Measurements from ENCODE around the gene HAGHL. TPM values are rescaled to one million over a fixed set of nuclear protein-coding genes. Genes with fewer than 3 reads are reported as not detected.

The HAGHL gene
- total RNA-seq, 1 donor from 2014 or later = 31.7 TPM

DNA sequence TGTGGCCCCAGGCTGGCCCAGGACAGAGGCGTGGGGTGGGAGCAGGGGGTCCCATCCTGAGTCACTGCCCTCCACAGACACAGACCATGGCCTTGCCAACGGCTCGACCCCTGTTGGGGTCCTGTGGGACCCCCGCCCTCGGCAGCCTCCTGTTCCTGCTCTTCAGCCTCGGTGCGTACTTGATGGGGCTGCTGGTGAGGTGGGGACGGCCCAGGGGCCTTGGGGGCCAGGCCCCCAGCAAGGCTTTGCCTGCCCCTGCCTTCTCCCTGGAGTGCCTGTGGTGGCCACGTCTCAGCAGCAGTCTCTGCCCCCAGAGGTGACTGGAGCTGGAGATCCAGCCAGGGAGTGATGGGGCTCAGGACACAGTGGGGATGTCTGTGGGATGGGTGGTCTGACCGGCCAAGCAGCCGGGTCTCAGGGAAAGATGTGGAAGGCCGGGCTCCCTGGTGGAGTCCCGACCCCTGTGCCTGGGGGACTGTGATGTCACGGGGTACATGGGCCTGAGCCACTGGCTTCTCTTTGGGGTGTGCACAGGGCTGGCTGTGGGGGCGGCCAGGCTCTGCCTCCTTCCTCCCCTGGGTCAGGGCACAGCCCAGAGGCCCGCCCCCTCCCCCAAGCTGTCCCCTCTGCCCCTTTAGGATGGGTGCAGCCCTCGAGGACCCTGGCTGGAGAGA is 35.8 kb downstream of the HAGHL start:
- no peak for DNase-seq
- H3K4me3 Mint-ChIP-seq (ENCODE audit: unreplicated experiment) = no peak overlapping the region
- H3K27ac Mint-ChIP-seq (ENCODE audit: unreplicated experiment) = no peak overlapping the region
- TF ChIP-seq, protein P1, sequence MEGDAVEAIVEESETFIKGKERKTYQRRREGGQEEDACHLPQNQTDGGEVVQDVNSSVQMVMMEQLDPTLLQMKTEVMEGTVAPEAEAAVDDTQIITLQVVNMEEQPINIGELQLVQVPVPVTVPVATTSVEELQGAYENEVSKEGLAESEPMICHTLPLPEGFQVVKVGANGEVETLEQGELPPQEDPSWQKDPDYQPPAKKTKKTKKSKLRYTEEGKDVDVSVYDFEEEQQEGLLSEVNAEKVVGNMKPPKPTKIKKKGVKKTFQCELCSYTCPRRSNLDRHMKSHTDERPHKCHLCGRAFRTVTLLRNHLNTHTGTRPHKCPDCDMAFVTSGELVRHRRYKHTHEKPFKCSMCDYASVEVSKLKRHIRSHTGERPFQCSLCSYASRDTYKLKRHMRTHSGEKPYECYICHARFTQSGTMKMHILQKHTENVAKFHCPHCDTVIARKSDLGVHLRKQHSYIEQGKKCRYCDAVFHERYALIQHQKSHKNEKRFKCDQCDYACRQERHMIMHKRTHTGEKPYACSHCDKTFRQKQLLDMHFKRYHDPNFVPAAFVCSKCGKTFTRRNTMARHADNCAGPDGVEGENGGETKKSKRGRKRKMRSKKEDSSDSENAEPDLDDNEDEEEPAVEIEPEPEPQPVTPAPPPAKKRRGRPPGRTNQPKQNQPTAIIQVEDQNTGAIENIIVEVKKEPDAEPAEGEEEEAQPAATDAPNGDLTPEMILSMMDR (IDR thresholded peaks at IDR 0.05; ENCODE audit: partially characterized antibody, unreplicated experiment) = no peak
- no peaks in the 10 kb centered on the region for H3K36me3 Mint-ChIP-seq (ENCODE audit: unreplicated experiment)
- peaks cover 5% of the 10 kb centered on the region for H3K27me3 Mint-ChIP-seq (ENCODE audit: unreplicated experiment)
- H3K4me1 Mint-ChIP-seq (ENCODE audit: low read depth, unreplicated experiment) = no peaks in the 10 kb centered on the region
- no peaks in the 10 kb centered on the region for H3K9me3 Mint-ChIP-seq (ENCODE audit: unreplicated experiment)

DNA sequence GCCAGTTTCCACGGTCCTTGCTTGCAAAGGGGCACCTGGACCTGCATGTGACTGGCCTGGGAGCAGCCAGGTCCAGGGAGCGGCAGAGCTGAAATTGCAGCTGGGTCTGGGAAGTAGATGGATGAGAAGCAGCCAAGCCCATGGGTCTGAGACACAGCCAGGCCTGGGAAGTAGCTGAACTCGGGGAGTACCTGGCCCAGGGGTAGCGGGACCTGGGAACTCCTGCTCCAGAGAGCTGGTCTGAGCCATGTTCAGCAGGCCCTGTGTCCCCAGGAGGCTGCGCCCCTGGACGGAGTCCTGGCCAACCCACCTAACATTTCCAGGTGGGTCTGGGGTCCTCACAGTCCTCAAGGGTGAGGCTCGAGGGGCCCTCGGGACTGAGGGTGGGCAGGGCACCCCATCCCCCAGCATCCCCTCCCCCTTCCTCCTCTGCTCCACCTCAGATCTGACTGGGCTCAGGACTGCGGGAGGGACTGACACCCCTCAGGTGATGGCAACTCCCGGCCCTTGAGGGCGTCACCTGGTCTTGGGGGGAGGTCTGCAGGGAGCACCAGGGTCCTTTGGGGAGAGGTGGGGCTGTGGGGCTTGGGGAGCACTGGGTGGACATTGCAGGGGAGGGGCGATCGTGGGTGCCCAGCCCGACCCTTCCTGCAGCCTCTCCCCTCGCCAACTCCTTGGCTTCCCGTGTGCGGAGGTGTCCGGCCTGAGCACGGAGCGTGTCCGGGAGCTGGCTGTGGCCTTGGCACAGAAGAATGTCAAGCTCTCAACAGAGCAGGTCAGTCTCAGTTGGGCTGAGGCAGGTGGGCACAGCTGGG is 36.7 kb downstream of the HAGHL start:
- H3K36me3 Mint-ChIP-seq (ENCODE audit: unreplicated experiment) = no peaks in the 10 kb centered on the region
- TF ChIP-seq, protein P1 (IDR thresholded peaks at IDR 0.05; ENCODE audit: partially characterized antibody, unreplicated experiment) = no peak
- H3K27ac Mint-ChIP-seq (ENCODE audit: unreplicated experiment) = no peak overlapping the region
- no peak for DNase-seq
- no peaks in the 10 kb centered on the region for H3K9me3 Mint-ChIP-seq (ENCODE audit: unreplicated experiment)
- H3K27me3 Mint-ChIP-seq (ENCODE audit: unreplicated experiment) = peaks cover 5% of the 10 kb centered on the region
- H3K4me1 Mint-ChIP-seq (ENCODE audit: low read depth, unreplicated experiment) = no peaks in the 10 kb centered on the region
- no peak overlapping the region for H3K4me3 Mint-ChIP-seq (ENCODE audit: unreplicated experiment)

DNA sequence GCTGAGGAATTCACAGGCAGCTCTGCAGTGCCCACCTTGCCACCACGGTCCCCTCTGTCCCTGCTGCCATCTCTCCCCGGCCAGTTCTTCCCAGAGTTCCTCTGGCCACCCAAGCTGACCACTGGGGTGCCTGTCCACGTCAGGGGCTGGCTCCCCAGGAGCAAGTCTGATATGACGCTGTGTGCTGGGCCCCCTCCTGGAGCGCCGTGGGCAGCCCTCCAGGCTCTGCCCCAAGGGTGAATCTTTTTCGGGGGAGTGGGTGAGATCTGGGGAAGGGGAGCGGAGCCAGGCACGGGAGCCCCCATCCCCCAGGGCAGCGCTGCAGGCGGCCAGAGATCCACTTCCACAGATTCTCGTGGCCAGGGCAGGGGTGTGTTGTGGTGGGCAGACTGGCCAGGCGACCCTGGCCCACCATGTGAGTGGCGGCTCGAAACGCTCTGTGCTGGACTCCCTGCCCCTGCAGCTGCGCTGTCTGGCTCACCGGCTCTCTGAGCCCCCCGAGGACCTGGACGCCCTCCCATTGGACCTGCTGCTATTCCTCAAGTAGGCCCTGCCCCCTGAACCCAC is 37.4 kb downstream of the HAGHL start:
- no peaks in the 10 kb centered on the region for H3K9me3 Mint-ChIP-seq (ENCODE audit: unreplicated experiment)
- H3K4me1 Mint-ChIP-seq (ENCODE audit: low read depth, unreplicated experiment) = no peaks in the 10 kb centered on the region
- TF ChIP-seq, protein P1 (IDR thresholded peaks at IDR 0.05; ENCODE audit: partially characterized antibody, unreplicated experiment) = no peak
- no peaks in the 10 kb centered on the region for H3K36me3 Mint-ChIP-seq (ENCODE audit: unreplicated experiment)
- H3K27ac Mint-ChIP-seq (ENCODE audit: unreplicated experiment) = no peak overlapping the region
- H3K4me3 Mint-ChIP-seq (ENCODE audit: unreplicated experiment) = no peak overlapping the region
- H3K27me3 Mint-ChIP-seq (ENCODE audit: unreplicated experiment) = peaks cover 5% of the 10 kb centered on the region
- no peak for DNase-seq

DNA sequence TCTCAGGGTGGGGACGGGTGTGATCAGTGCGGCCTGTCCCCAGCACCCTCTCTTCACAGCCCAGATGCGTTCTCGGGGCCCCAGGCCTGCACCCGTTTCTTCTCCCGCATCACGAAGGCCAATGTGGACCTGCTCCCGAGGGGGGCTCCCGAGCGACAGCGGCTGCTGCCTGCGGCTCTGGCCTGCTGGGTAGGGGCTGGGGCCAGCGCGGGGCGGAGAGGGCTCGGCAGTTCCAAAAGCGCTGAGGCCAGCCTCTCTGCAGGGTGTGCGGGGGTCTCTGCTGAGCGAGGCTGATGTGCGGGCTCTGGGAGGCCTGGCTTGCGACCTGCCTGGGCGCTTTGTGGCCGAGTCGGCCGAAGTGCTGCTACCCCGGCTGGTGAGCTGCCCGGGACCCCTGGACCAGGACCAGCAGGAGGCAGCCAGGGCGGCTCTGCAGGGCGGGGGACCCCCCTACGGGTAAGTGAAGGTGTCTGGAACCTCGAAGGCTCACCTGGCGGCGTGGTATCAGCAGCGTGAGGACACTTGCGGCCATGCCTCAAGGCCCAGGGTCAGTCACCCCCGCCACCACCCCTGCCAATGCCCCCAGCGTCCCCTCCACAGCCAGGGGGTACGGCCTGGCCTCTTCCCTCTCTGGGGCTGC is 38.1 kb downstream of the HAGHL start:
- no peaks in the 10 kb centered on the region for H3K9me3 Mint-ChIP-seq (ENCODE audit: unreplicated experiment)
- H3K27ac Mint-ChIP-seq (ENCODE audit: unreplicated experiment) = no peak overlapping the region
- DNase-seq = no peak
- H3K36me3 Mint-ChIP-seq (ENCODE audit: unreplicated experiment) = no peaks in the 10 kb centered on the region
- H3K4me1 Mint-ChIP-seq (ENCODE audit: low read depth, unreplicated experiment) = no peaks in the 10 kb centered on the region
- no peak overlapping the region for H3K4me3 Mint-ChIP-seq (ENCODE audit: unreplicated experiment)
- TF ChIP-seq, protein P1 (IDR thresholded peaks at IDR 0.05; ENCODE audit: partially characterized antibody, unreplicated experiment) = no peak
- H3K27me3 Mint-ChIP-seq (ENCODE audit: unreplicated experiment) = peaks cover 2% of the 10 kb centered on the region

Data from glutamatergic neuron (in vitro differentiated cells).